IMR-90 (cell line): ENCODE measurements around the gene SEPTIN2. TPM values are rescaled to one million over a fixed set of nuclear protein-coding genes. Genes with fewer than 3 reads are reported as not detected.

ENCODE experiments used
- ATAC-seq: fragments of 200-7000 bp; cut with Tn5 transposase; 2 replicates; pipeline ENCODE4 v1.9.1; 2020; ENCODE audit warnings: low read depth, mild to moderate bottlenecking, moderate library complexity
- BruUV-seq: library from RNA; stranded (reverse); fragments of 400-500 nt; replicated peaks from 2 replicates; lab custom pipeline; 2021; lab: Mats Ljungman, UMichigan
- CTCF ChIA-PET: fragments of 300-600 bp; formaldehyde crosslinking; extraction: SDS; loops from one replicate; lab custom pipeline; 2021; ENCODE audit warnings: antibody characterized with exemption; lab: Yijun Ruan, JAX
- POLR2A ChIA-PET: fragments of 300-600 bp; sonication (Branson Sonifier 250); formaldehyde crosslinking; loops from one replicate; lab custom pipeline; 2022; ENCODE audit warnings: antibody characterized with exemption; ENCODE audit not compliant: unreplicated experiment; lab: Charles Lee
- DNase-seq: peaks from one replicate; pipeline ENCODE4 v3.0.0; 2013
- H2AFZ ChIP-seq: replicated peaks from 2 replicates; pipeline ENCODE3; 2013; ENCODE audit warnings: low read length, mild to moderate bottlenecking; ENCODE audit not compliant: poor library complexity
- H2AK5ac ChIP-seq: 2 replicates; pipeline ENCODE4 v1.6.1; 2013; ENCODE audit warnings: low read depth, low read length, inconsistent platforms
- H2AK9ac ChIP-seq: replicated peaks from 2 replicates; pipeline ENCODE3; 2013; ENCODE audit warnings: mild to moderate bottlenecking, low read depth, low read length, moderate library complexity; ENCODE audit not compliant: poor library complexity
- H2BK120ac ChIP-seq: 2 replicates; pipeline ENCODE4 v1.6.1; 2013; ENCODE audit warnings: low read depth, low read length, inconsistent platforms
- H2BK15ac ChIP-seq: 3 replicates; pipeline ENCODE4 v1.6.1; 2013; ENCODE audit warnings: low read depth, low read length, inconsistent platforms
- H2BK20ac ChIP-seq: 2 replicates; pipeline ENCODE4 v1.6.1; 2013; ENCODE audit warnings: low read depth, mild to moderate bottlenecking, inconsistent platforms, low read length, moderate library complexity
- H2BK5ac ChIP-seq: 2 replicates; pipeline ENCODE4 v1.6.1; 2013; ENCODE audit warnings: mild to moderate bottlenecking, low read depth, low read length, inconsistent platforms; ENCODE audit not compliant: poor library complexity, severe bottlenecking
- H3K14ac ChIP-seq: replicated peaks from 2 replicates; pipeline ENCODE4 v1.6.1; 2013; ENCODE audit warnings: low read depth, low read length, inconsistent platforms
- H3K18ac ChIP-seq: 2 replicates; pipeline ENCODE4 v1.6.1; 2013; ENCODE audit warnings: low read depth, low read length, control low read depth
- H3K23ac ChIP-seq: 2 replicates; pipeline ENCODE4 v1.6.1; 2013; ENCODE audit warnings: low read depth, low read length, inconsistent platforms
- H3K27ac ChIP-seq: 2 replicates; pipeline ENCODE4 v1.5.1; 2013; ENCODE audit warnings: mild to moderate bottlenecking, control low read depth, low read length; ENCODE audit not compliant: insufficient read depth
- H3K27me3 ChIP-seq: 2 replicates; pipeline ENCODE4 v1.6.1; 2013; ENCODE audit warnings: low read length; ENCODE audit not compliant: control insufficient read depth, insufficient read depth
- H3K36me3 ChIP-seq: 2 replicates; pipeline ENCODE4 v1.6.1; 2013; ENCODE audit warnings: low read length, mixed read lengths; ENCODE audit not compliant: control insufficient read depth, insufficient read depth
- H3K4ac ChIP-seq: 2 replicates; pipeline ENCODE4 v1.6.1; 2013; ENCODE audit warnings: low read depth, low read length, inconsistent platforms
- H3K4me1 ChIP-seq: 2 replicates; pipeline ENCODE4 v1.6.1; 2013; ENCODE audit warnings: low read length, mixed read lengths; ENCODE audit not compliant: control insufficient read depth, insufficient read depth
- H3K4me2 ChIP-seq: 2 replicates; pipeline ENCODE4 v1.6.1; 2013; ENCODE audit warnings: low read depth, mild to moderate bottlenecking, control low read depth, low read length, moderate library complexity
- H3K4me3 ChIP-seq: 2 replicates; pipeline ENCODE4 v1.5.1; 2013; ENCODE audit warnings: low read depth, mild to moderate bottlenecking, control low read depth, low read length, moderate library complexity; ENCODE audit not compliant: insufficient read depth
- H3K56ac ChIP-seq: 2 replicates; pipeline ENCODE4 v1.6.1; 2013; ENCODE audit warnings: low read length, inconsistent platforms; ENCODE audit not compliant: insufficient read depth; ENCODE audit errors: extremely low read depth
- H3K79me1 ChIP-seq, 2 experiments: 2 replicates each; pipeline ENCODE4 v1.6.1; 2013; ENCODE audit warnings: low read length in 2 of 2, inconsistent platforms in 1 of 2, low read depth in 1 of 2
- H3K9ac ChIP-seq: 2 replicates; pipeline ENCODE4 v1.6.1; 2013; ENCODE audit warnings: low read depth, low read length, control low read depth
- H3K9me1 ChIP-seq: 2 replicates; pipeline ENCODE4 v1.6.1; 2013; ENCODE audit warnings: low read length, inconsistent platforms; ENCODE audit not compliant: insufficient read depth
- H3K9me3 ChIP-seq: 2 replicates; pipeline ENCODE4 v1.6.1; 2013; ENCODE audit warnings: low read length; ENCODE audit not compliant: control insufficient read depth, insufficient read depth
- H4K20me1 ChIP-seq: 2 replicates; pipeline ENCODE4 v1.6.1; 2013; ENCODE audit warnings: low read length, inconsistent platforms; ENCODE audit not compliant: insufficient read depth
- H4K5ac ChIP-seq: 2 replicates; pipeline ENCODE4 v1.6.1; 2013; ENCODE audit warnings: mild to moderate bottlenecking, low read depth, low read length, control low read depth
- H4K8ac ChIP-seq, 2 experiments: 2 replicates each; pipeline ENCODE4 v1.6.1; 2013; ENCODE audit warnings: low read depth in 2 of 2, low read length in 2 of 2, control low read depth in 1 of 2, inconsistent platforms in 1 of 2
- H4K91ac ChIP-seq: 2 replicates; pipeline ENCODE4 v1.6.1; 2013; ENCODE audit warnings: low read depth, low read length, inconsistent platforms; ENCODE audit not compliant: insufficient read depth
- BHLHE40 ChIP-seq: fragments of 150-350 bp; IDR thresholded peaks from 2 replicates; pipeline ENCODE4 v1.6.1; 2016; ENCODE audit warnings: mild to moderate bottlenecking, low read depth, low read length
- CEBPB ChIP-seq: IDR thresholded peaks from 2 replicates; pipeline ENCODE4 v1.6.1; 2012; ENCODE audit warnings: low read depth, low read length, improper control_type of control experiment
- CHD1 ChIP-seq: IDR thresholded peaks from 2 replicates; pipeline ENCODE4 v1.6.1; 2012; ENCODE audit warnings: low read depth, low read length, improper control_type of control experiment
- MAFK ChIP-seq: IDR thresholded peaks from 2 replicates; pipeline ENCODE4 v1.6.1; 2012; ENCODE audit warnings: low read depth, low read length, improper control_type of control experiment
- MAZ ChIP-seq: IDR thresholded peaks from 2 replicates; pipeline ENCODE4 v1.6.1; 2012; ENCODE audit warnings: low read depth, mild to moderate bottlenecking, low read length, improper control_type of control experiment, moderate library complexity, borderline replicate concordance
- MXI1 ChIP-seq: IDR thresholded peaks from 2 replicates; pipeline ENCODE4 v1.6.1; 2012; ENCODE audit warnings: low read depth, mild to moderate bottlenecking, low read length, moderate library complexity, borderline replicate concordance
- NFE2L2 ChIP-seq: fragments of 150-350 bp; IDR thresholded peaks from 2 replicates; pipeline ENCODE4 v1.6.1; 2016; ENCODE audit warnings: low read depth, mild to moderate bottlenecking, low read length
- POLR2A ChIP-seq: IDR thresholded peaks from 2 replicates; pipeline ENCODE4 v1.6.1; 2012; ENCODE audit warnings: mild to moderate bottlenecking, low read depth, low read length
- RAD21 ChIP-seq: IDR thresholded peaks from 2 replicates; pipeline ENCODE4 v1.6.1; 2012; ENCODE audit warnings: low read length, improper control_type of control experiment
- RCOR1 ChIP-seq: IDR thresholded peaks from 2 replicates; pipeline ENCODE4 v1.6.1; 2012; ENCODE audit warnings: mild to moderate bottlenecking, low read length, improper control_type of control experiment; ENCODE audit not compliant: insufficient replicate concordance
- RFX5 ChIP-seq: IDR thresholded peaks from 2 replicates; pipeline ENCODE4 v1.8.0; 2012; ENCODE audit warnings: low read depth, mild to moderate bottlenecking, low read length, moderate library complexity
- SMC3 ChIP-seq: fragments of 150-350 bp; IDR thresholded peaks from 2 replicates; pipeline ENCODE4 v1.6.1; 2016; ENCODE audit warnings: low read depth, mild to moderate bottlenecking, antibody characterized with exemption, low read length, moderate library complexity
- WGBS, 2 experiments: methylation state at CpG; one replicate each; pipeline versions ENCODE4 v1.1.5 to v1.1.7; 2013; ENCODE audit warnings: missing lambda C conversion rate in 2 of 2; ENCODE audit not compliant: insufficient read length in 1 of 2; ENCODE audit errors: extremely low coverage in 2 of 2; 5-methylcytosine and 5-hydroxymethylcytosine counted together
- dilution Hi-C: fragments of 300-500 bp; cut with HindIII; formaldehyde crosslinking; loops from one replicate; pipeline ENCODE4 v1.14.3; 2018; ENCODE audit warnings: low sequenced_read_pairs; ENCODE audit not compliant: unreplicated experiment
- in situ Hi-C: fragments of 300-500 bp; cut with MboI; formaldehyde crosslinking; loops from 3 replicates; pipeline ENCODE4 v1.14.3; 2019; ENCODE audit warnings: low sequenced_read_pairs, inconsistent platforms, mixed read lengths
- intact Hi-C: fragments of 100-400 bp; cut with micrococcal nuclease; formaldehyde crosslinking; loops from 2 replicates; pipeline ENCODE4 v1.10.0; 2022
- polyA plus RNA-seq, 3 experiments: library from polyadenylated mRNA; depleted of rRNA; stranded (reverse); fragments of >200 nt; gene quantifications; 2 replicates each; pipeline ENCODE4 v1.2.3, GENCODE V29; 2012; ENCODE audit warnings: low replicate concordance in 1 of 3
- total RNA-seq: library from RNA; depleted of rRNA; stranded (reverse); fragments of >200 nt; gene quantifications from 2 replicates; pipeline ENCODE4 v1.2.3, GENCODE V29; 2012
- TF ChIP-seq, protein P1 (sequence below): fragments of 150-350 bp; IDR thresholded peaks from 2 replicates; pipeline ENCODE4 v1.6.1; 2016; ENCODE audit warnings: low read depth, mild to moderate bottlenecking, low read length, moderate library complexity, borderline replicate concordance
- TF ChIP-seq, protein P2 (sequence below): fragments of 150-350 bp; IDR thresholded peaks from 2 replicates; pipeline ENCODE4 v1.6.1; 2017; ENCODE audit warnings: mild to moderate bottlenecking, antibody characterized with exemption, low read length, low read depth

Gene SEPTIN2
- total and polyA plus RNA-seq, 2 of the 4 experiments (the other 2 are of a cell fraction): 420 to 504 TPM

DNA sequence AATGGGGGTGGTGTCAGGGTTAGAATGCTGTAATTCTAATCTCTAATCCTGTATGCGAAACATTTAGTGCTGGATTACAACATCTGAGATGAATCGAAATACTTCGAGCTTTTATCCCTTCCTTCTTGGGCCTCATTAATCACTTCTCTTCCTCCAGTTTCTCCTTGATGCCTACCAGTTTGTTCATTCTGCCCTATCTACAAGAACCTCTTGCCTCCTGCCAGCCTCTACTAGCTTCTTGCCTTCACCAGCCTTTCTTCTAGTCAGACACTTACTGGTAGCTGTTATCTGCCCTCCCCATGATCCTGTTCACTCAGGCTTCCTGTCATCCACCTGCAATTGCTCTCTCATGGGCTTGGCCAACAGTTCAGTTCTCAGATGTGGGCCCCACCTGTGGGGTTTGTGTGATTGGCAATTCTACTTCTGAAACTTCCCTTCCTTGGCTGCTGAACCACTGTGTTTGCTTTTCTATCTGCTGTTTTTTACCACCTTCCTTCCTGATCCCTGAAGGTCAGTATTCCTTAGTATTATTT is 25.0 kb downstream of the SEPTIN2 start:
- intact Hi-C loops: no loop called here
- no peak overlapping the region for H3K23ac ChIP-seq
- H2BK20ac ChIP-seq: no peak overlapping the region
- peak overlapping the region; percentile 44; the same call in 1 of the 2 replicates for H3K27ac ChIP-seq
- H4K5ac ChIP-seq: no peak overlapping the region
- no peak overlapping the region for H3K4me3 ChIP-seq
- H4K91ac ChIP-seq: no peak overlapping the region
- ATAC-seq (no peak), DNase-seq (no peak)
- ChIA-PET POLR2A (no interaction called here), CTCF (no interaction called here)
- no peak overlapping the region for H3K9ac ChIP-seq
- peak overlapping the region; percentile 25; the same call in 1 of the 2 replicates for H3K4ac ChIP-seq
- no peak overlapping the region for H2AK5ac ChIP-seq
- no peak overlapping the region for H2AK9ac ChIP-seq
- no peaks in the 10 kb centered on the region for H3K27me3 ChIP-seq
- 71% methylated on average over 2 of the region's 3 CpGs; no CpG with 5 or more reads in 1 of the 2 experiments for WGBS, 2 experiments
- H4K20me1 ChIP-seq: peaks cover 42% of the 10 kb centered on the region
- H3K4me2 ChIP-seq: no peak overlapping the region
- peaks cover 59% of the 10 kb centered on the region for H3K36me3 ChIP-seq
- no peak overlapping the region for H2AFZ ChIP-seq
- 0 out of 4 replicates have a peak overlapping the region, but pooled peaks of 1 of the 2 experiments have one; percentile 7 for H4K8ac ChIP-seq
- H2BK120ac ChIP-seq: no peak overlapping the region
- H2BK5ac ChIP-seq: peak overlapping the region; percentile 79
- peak overlapping the region; percentile 22; the same call in 1 of the 2 replicates for H3K14ac ChIP-seq
- H3K9me3 ChIP-seq: no peaks in the 10 kb centered on the region
- H3K9me1 ChIP-seq: peaks cover 13% of the 10 kb centered on the region
- H3K56ac ChIP-seq: no peak overlapping the region
- TF ChIP-seq MXI1 (no peak), MAFK (no peak), SMC3 (no peak), RFX5 (no peak), POLR2A (no peak), RCOR1 (no peak), CEBPB (no peak), BHLHE40 (no peak), NFE2L2 (no peak), CHD1 (no peak), RAD21 (no peak), MAZ (no peak)
- TF ChIP-seq, protein P1, sequence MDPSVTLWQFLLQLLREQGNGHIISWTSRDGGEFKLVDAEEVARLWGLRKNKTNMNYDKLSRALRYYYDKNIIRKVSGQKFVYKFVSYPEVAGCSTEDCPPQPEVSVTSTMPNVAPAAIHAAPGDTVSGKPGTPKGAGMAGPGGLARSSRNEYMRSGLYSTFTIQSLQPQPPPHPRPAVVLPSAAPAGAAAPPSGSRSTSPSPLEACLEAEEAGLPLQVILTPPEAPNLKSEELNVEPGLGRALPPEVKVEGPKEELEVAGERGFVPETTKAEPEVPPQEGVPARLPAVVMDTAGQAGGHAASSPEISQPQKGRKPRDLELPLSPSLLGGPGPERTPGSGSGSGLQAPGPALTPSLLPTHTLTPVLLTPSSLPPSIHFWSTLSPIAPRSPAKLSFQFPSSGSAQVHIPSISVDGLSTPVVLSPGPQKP: no peak
- TF ChIP-seq, protein P2, sequence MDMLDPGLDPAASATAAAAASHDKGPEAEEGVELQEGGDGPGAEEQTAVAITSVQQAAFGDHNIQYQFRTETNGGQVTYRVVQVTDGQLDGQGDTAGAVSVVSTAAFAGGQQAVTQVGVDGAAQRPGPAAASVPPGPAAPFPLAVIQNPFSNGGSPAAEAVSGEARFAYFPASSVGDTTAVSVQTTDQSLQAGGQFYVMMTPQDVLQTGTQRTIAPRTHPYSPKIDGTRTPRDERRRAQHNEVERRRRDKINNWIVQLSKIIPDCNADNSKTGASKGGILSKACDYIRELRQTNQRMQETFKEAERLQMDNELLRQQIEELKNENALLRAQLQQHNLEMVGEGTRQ: no peak
- BruUV-seq: no TSS peak
- no peak overlapping the region for H2BK15ac ChIP-seq
- H3K4me1 ChIP-seq: peaks cover 13% of the 10 kb centered on the region
- no peak overlapping the region for H3K18ac ChIP-seq
- in situ Hi-C loops: no loop called here
- H3K79me1 ChIP-seq: peaks cover 31 to 66% of the 10 kb centered on the region in 2 experiments
- dilution Hi-C loops: no loop called here
